DMS53 treated with DMSO at 0.1 percent for 48 hours (cell line): ENCODE results near the gene CHN2.

Source experiments
- DNase-seq: peaks from one replicate; lab custom pipeline; 2025; ENCODE audit not compliant: unreplicated experiment; lab: John Stamatoyannopoulos, UW

CHN2 gene

GRCh38 chr7:29282819-29283414 is 88.3 kb downstream of the CHN2 start:
- peak; percentile 90 for DNase-seq

DNA sequence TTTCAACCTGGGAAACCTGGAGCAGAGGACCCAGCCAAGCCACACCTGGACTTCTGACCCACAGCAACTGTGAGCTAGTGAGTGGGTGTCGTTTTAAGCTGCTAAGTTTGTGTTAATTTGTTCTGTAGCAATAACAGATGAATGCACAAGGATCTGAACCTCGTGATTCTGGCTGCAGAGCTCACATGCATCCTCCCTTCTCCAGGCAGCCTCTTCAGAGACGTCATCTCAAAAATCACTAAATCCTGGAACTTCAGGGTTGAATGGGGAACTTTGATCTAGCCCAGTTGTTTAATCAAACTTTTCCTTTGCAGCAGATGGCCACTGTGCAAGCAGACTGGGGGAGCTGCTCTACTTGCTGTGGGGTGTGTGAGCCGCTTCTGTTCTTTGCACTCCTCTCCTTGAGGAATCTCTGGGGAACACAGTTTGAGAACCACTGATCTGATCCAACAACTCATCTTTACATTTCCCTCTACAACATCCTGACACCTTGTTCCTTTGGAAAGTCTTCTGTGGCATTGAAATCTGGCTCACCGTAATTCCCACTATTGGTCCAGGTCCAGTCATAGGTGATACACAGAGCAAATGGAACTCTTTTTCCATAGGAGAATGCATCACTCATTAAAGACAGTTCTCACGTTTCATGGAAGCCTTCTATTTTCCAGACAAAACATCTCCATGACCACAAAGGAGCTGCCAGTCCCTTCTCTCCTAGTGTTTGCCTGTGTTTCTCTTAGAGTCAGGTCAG is 90.3 kb downstream of the CHN2 start:
- no peak for DNase-seq

GRCh38 chr7:29285444-29285793 is 90.8 kb downstream of the CHN2 start:
- peak; percentile 30 for DNase-seq

GRCh38 chr7:29285861-29286260 is 91.3 kb downstream of the CHN2 start:
- no peak for DNase-seq

GRCh38 chr7:29287366-29287765 is 92.8 kb downstream of the CHN2 start:
- peak; percentile 21 for DNase-seq

- DNase-seq = peak; percentile 45
Observed at GRCh38 chr7:29288181-29289091, 93.9 kb downstream of the CHN2 start.

- peak; percentile 84 for DNase-seq
Observed at GRCh38 chr7:29289156-29290021, 94.8 kb downstream of the CHN2 start.

GRCh38 chr7:29290829-29291228 is 96.3 kb downstream of the CHN2 start:
- DNase-seq = no peak

- no peak for DNase-seq
Observed at GRCh38 chr7:29291723-29292618, 97.4 kb downstream of the CHN2 start.

DNA sequence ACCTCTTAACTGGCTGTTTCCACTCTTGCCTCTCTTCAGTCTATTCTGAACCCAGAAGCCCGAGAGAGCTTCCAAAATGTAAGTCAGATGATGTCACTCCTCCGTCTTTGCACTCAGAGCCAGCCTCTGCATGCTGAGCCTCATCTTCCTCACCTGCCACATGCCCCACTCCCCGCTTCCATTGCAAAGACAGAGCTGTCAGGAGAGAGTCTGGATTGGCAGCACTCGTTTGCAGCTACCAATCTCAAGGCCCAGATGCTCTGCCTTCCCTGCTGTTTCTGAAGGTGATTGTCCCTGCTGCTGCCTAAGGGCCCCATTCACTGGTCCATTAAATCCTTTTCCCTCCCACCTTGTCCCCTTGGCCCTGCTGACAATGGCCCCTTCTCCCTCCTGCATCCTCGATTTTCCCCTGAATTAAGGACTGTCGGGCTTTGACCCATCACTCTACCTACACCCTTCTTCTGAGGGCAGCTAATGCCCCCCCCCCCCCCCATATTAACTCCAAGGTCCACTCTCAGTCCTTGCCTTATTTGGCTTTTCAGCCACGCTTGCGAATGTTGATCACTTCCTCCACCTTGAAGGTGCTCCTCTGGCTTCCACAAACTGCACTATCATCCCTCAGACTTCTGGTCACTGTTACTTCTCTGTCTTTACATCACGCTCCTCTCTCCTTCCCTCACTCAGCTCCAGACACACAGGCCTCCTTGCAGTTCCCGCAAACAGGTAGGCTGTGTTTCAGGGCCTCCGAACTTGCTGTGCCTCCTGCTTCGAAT is 98.5 kb downstream of the CHN2 start:
- no peak for DNase-seq

- no peak for DNase-seq
Observed at GRCh38 chr7:29296421-29296820, 101.8 kb downstream of the CHN2 start.

GRCh38 chr7:29297194-29297890 is 102.8 kb downstream of the CHN2 start:
- DNase-seq = no peak

GRCh38 chr7:29299086-29299485 is 104.5 kb downstream of the CHN2 start:
- no peak for DNase-seq

DNA sequence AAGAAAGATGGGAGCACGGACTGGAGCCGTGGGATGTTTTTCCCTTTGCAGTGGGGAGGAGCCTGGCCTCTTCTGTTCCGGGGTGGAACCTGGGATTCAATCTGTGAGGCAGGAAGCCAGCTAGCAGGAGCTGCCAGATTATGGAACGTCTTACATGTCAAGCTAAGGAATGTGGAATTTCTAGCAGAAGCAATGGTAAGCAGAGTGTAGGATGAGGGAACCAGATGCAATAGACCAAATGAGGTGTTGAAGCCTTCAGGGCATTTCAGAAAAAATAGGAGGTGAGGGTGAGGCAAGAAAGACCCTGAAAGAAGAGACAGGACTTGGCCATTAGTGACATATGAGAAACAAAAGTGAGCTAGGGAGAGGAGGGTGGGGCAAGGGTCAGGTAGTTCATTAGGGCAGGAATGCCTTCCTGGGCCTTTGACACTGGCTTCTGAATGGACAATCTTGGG is 105.5 kb downstream of the CHN2 start:
- no peak for DNase-seq

DNA sequence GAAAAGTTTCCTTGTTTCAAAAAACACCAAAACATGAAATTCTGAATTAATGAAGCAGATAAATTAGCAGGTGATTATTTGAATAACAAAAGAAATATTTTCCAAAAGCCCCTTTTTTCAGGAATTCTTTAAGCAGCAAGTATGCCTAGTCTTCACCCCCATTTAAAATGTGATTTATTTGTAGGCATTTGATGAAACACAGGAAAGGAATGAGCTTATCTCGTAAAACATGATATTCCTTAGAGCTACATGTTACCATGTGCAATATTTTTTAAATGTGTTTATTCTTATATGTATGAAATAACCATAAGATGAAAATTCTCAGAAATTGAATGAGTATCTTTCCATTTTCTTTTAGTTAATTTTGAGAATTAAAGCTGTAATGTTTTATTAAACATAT is 106.1 kb downstream of the CHN2 start:
- no peak for DNase-seq

DNA sequence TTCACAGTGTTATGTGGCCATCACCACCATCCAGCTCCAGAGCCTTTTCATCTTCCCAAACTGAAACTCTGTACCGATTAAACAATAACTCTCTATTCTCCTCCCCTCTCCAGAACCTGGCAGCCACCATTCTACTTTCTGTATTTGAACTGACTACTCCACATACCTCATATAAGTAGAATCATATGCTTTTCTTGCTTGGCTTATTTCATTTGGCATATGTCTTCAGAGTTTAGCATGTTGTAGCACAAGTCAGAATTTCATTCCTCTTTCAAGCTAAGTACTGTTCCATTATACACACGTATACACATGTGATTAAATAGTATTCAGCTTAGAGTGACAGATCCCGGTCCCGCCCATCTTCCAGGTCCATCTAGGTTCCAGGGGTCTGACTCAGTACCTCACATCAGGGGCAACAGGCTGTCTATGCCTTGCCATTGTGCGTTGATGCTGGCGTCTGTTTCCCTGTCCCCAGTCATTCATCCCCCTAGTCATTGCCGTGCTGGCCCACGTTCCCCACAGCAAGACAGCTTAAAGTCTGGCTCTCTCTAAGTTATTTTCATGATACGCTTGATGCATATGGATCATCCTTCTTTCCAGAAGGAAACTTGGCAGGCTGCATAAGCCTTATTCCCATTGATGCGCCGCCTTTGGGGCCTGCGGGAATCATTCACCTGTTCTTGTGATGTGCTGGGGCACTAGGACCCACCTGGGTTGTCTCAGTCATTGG is 108.3 kb downstream of the CHN2 start:
- DNase-seq = no peak

- no peak for DNase-seq
Observed at GRCh38 chr7:29304756-29305155, 110.2 kb downstream of the CHN2 start.
